Erythroblast (primary cell): ENCODE data around the gene TNRC6A.

Experiments
- GATA1 ChIP-seq: IDR thresholded peaks from 2 replicates; pipeline ENCODE4 v1.6.1; 2011; ENCODE audit warnings: low read depth, mild to moderate bottlenecking, control low read depth, low read length, moderate library complexity
- POLR2A ChIP-seq: IDR thresholded peaks from 2 replicates; pipeline ENCODE4 v1.6.1; 2011; ENCODE audit warnings: mild to moderate bottlenecking, low read length

GRCh38 chr16:24734382-24734781, 4.9 kb downstream of the TNRC6A start:
- TF ChIP-seq POLR2A (no peak), GATA1 (no peak)
